Motor neuron (in vitro differentiated cells): ENCODE data around the gene UGT1A10. TPM values are rescaled to one million over a fixed set of nuclear protein-coding genes. Genes with fewer than 3 reads are reported as not detected.
"Not testable (repeated sequence)": the region's sequence is repeated elsewhere in the genome, so short reads cannot be mapped to it uniquely, and the experiment has no call there.

Experiments
- ATAC-seq, 8 experiments: fragments of 200-7000 bp; cut with Tn5 transposase; replicated peaks in 6 of 8; 2 replicates each; pipeline ENCODE4 v1.8.0; 2021; ENCODE audit warnings: mild to moderate bottlenecking in 8 of 8, moderate library complexity in 8 of 8
- H3K27ac ChIP-seq, 2 donors: fragments of 250-450 bp; sonication (Bioruptor Pico); 2 replicates each; pipeline ENCODE4 v1.9.0; 2021; ENCODE audit warnings: antibody characterized with exemption in 2 of 2, mild to moderate bottlenecking in 2 of 2, moderate library complexity in 1 of 2
- H3K4me1 ChIP-seq, 2 donors: fragments of 250-450 bp; sonication (Bioruptor Pico); replicated peaks in 1 of 2; 2 replicates each; pipeline ENCODE4 v1.6.1; 2021; ENCODE audit warnings: antibody characterized with exemption in 2 of 2, mild to moderate bottlenecking in 2 of 2, moderate library complexity in 1 of 2
- H3K4me3 ChIP-seq, 5 donors: fragments of 250-450 bp; sonication (Bioruptor Pico); 2 replicates each; pipeline ENCODE4 v1.9.0; 2021; ENCODE audit warnings: antibody characterized with exemption in 5 of 5, mild to moderate bottlenecking in 5 of 5, moderate library complexity in 4 of 5
- WGBS, 10 experiments: fragments of 450-650 bp; shearing (Covaris generic); methylation state at CpG; one replicate each; pipeline ENCODE4 v1.0.0; 2022; 5-methylcytosine and 5-hydroxymethylcytosine counted together
- in situ Hi-C, 9 experiments: fragments of 400-800 bp; cut with MboI; loops; one replicate each; pipeline ENCODE4 v1.15.0; 2021; ENCODE audit warnings: low sequenced_read_pairs in 9 of 9, low pct_unique_long_range_greater_than_20kb in 2 of 9; ENCODE audit not compliant: unreplicated experiment in 9 of 9
- total RNA-seq, 8 experiments: library from RNA; unstranded; fragments of 300-600 nt; gene quantifications; 2 replicates each; pipeline versions ENCODE4 v1.2.3 to v1.2.4, GENCODE V29; 2022

Gene UGT1A10
- total RNA-seq, 8 experiments from 2014 or later: 0.14 to 11.1 (median 0.40) TPM; not detected in 3

DNA sequence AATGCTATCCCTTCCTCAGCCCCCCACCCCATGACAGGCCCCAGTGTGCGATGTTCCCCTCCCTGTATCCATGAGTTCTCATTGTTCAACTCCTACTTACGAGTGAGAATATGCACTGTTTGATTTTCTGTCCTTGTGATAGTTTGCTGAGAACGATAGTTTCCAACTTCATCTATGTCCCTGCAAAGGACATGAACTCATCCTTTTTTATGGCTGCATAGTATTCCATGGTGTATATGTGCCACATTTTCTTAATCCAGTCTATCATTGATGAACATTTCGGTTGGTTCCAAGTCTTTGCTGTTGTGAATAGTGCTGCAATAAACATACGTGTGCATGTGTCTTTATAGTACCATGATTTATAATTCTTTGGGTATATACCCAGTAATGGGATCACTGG is 14.4 kb upstream of the UGT1A10 start:
- H3K4me1 ChIP-seq, ATAC-seq, H3K27ac ChIP-seq, in situ Hi-C loops, H3K4me3 ChIP-seq: not testable (repeated sequence)
- WGBS, 10 experiments: 20 to 92% (median 80%) methylated on average over 1 to 2 of the region's 5 CpGs; no CpG with 5 or more reads in 5 of the 10 experiments

DNA sequence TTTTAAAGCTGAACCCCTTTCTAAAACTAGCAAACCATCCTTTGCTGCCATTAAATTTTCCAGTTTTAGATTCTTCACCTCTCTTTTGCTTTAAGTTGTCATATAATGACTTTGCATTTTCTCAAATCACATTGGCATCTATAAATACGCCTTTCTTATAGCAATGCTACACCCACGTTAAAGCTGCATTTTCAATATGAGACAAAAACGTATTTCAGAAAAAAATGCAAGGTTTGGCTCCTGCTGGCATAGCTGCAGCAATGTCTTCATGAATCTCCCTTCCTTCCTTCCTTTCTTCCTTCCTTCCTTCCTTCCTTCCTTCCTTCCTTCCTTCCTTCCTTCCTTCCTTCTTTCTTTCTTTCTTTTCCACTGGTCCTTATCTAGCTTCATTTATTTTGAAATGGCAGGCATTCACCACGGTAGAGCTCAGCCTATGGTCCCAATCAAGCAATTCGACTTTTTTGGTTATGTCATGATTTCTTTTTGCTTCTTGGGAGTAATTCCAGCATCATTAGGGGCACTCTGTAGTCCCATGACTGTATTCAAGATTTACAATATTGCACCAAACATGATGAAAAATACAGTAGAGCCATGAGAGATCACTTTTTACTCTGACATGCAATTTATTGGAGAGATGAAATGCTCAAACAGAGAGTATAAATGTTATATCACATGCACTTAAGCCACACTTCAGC is 8.8 kb upstream of the UGT1A10 start:
- WGBS, 10 experiments: 0 to 90% (median 60%) methylated on average over 1 to 5 of the region's 5 CpGs; no CpG with 5 or more reads in 1 of the 10 experiments
- no peak for ATAC-seq

DNA sequence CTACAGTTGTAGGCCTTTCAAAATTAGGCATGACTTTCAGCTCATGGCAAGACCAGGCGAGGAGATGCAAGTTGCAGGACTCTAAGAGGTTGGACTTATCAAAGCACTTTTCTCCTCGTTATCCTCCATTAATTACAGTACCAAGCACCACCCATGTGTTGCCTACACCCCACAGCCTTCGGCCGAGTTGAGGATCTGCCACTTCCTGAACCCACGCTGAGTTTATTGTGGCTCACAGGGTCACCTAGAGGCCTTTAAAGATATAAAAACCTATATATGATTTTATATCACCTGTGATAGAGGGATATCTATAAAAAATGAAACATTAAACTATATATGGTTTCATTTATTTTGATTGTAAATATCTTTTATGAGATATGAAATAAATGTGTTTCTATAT is 2.6 kb downstream of the UGT1A10 start:
- H3K4me1 ChIP-seq: no peaks in the 10 kb centered on the region
- in situ Hi-C loops: no loop called here

More for the DNA sequence above, 8.8 kb upstream of the UGT1A10 start:
- H3K4me1 ChIP-seq: no peaks in the 10 kb centered on the region
- no peak overlapping the region for H3K27ac ChIP-seq
- in situ Hi-C loops: no loop called here
- H3K4me3 ChIP-seq: no peak overlapping the region

DNA sequence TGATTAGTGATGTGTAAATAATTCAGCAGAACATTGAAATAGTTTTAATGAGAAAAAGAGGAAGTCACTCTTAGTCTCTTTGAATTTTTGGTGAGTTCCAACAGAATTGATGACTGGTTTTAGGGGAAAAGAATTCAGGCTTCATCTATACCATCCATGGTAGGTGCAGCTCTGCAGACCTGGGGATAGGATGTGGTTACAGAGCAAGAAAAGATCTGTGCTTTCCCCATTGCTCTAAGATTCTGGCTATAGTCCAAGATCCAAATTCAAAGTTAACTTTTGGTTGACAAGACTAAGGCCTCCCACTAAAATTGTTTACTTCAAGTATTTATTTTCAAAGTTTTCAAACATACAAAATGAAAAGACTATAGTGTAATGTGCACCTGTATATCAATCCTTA is 3.6 kb downstream of the UGT1A10 start:
- ATAC-seq: no peak

More for the DNA sequence above, 2.6 kb downstream of the UGT1A10 start:
- WGBS, 10 experiments: 0 to 80% (median 44%) methylated on average over 1 to 5 of the region's 5 CpGs; no CpG with 5 or more reads in 4 of the 10 experiments
- peak in 1 of 8 experiments; percentile 17 for ATAC-seq
- no peak overlapping the region for H3K27ac ChIP-seq
- H3K4me3 ChIP-seq: no peak overlapping the region

DNA sequence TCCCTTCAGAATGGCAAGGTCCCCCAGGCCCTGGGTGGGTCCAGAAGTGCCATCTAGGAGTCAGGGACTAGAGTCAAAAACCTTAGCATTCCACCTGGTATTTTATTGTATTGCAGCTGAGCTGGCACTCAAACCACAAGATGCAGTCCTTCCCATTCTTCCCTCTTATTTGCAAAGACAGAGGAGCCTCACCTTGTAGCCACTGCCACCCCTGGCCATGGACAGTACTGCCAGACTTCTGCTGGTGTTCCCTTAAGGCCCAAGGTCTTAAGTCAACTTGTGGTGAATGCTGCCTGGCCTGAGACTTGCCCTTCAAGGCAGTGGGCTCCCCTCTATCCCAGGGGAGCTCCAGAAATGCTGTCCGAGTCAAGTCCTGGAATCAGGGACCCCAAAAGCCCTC is 6.9 kb downstream of the UGT1A10 start:
- in situ Hi-C loops: no loop called here
- Histone ChIP-seq H3K4me3 (no peak overlapping the region), H3K4me1 (no peaks in the 10 kb centered on the region), H3K27ac (no peak overlapping the region)
- 80 to 88% methylated on average over 1 of the region's 1 CpG; no CpG with 5 or more reads in 8 of the 10 experiments for WGBS, 10 experiments
- ATAC-seq: peak in 3 of 8 experiments; percentile 41 to 50 (median 45)

More for the DNA sequence above, 3.6 kb downstream of the UGT1A10 start:
- H3K27ac ChIP-seq: no peak overlapping the region
- no peak overlapping the region for H3K4me3 ChIP-seq
- in situ Hi-C loops: no loop called here
- no peaks in the 10 kb centered on the region for H3K4me1 ChIP-seq

DNA sequence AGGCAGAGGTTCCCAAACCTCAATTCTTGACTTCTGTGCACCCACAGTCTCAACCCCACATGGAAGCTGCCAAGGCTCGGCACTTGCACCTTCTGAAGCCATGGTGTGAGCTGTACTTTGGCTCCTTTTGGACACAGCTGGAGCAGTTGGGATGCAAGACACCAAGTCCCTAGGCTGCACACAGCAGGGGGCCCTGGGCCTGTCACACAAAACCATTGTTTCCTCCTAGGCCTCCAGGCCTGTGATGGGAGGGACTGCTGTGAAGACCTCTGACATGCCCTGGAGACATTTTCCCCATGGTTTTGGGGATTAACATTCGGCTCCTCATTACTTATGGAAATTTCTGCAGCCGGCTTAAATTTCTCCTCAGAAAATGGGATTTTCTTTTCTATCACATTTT is 9.8 kb downstream of the UGT1A10 start:
- WGBS, 10 experiments: 38 to 100% (median 73%) methylated on average over 1 to 2 of the region's 3 CpGs; no CpG with 5 or more reads in 1 of the 10 experiments
- H3K27ac ChIP-seq, ATAC-seq, H3K4me1 ChIP-seq, H3K4me3 ChIP-seq, in situ Hi-C loops: not testable (repeated sequence)

DNA sequence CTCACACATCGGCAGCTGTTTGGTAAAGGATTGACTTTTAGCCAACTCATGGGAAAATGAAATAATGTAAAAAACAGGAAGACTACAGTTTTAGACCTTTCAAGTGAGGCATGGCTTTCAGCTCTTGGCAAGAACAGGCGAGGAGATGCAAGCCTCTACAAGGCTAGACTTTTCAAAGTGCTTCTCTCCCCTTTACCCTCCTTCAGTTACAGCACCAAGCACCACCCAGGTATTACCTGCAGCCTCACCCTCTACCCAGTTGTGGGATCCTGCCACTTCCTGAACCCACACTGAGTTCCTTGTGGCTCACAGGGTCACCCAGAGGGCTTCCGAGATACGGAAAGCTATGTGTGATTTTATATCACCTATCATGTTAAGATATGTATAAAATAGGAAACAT is 14.7 kb downstream of the UGT1A10 start:
- Histone ChIP-seq H3K4me1 (no peaks in the 10 kb centered on the region), H3K27ac (no peak overlapping the region), H3K4me3 (no peak overlapping the region)
- WGBS, 10 experiments: 40 to 92% (median 83%) methylated on average over 1 to 4 of the region's 4 CpGs; no CpG with 5 or more reads in 1 of the 10 experiments
- ATAC-seq: no peak
- in situ Hi-C loops: no loop called here

DNA sequence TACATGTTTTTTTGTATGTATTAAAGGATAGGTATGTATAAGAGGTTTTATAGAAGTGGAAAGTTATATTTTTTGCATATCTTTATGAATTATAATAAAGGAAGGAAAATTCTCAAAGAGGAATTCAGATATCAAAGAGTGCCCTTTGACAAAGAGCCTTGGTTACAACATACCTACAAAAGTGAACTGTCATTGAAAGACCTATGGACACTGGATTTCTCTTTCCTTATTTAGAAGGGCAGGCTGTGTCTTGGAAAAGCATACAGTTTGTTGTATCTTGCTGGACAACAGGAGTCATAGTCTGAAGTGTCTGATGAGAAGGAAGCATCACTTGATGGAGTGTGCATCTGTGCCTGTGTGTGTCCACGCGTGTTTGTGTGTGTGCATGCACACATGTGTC is 15.2 kb downstream of the UGT1A10 start:
- Histone ChIP-seq H3K27ac (no peak overlapping the region), H3K4me3 (no peak overlapping the region), H3K4me1 (no peaks in the 10 kb centered on the region)
- in situ Hi-C loops: no loop called here
- 88 to 100% (median 100%) methylated on average over 2 of the region's 2 CpGs; no CpG with 5 or more reads in 4 of the 10 experiments for WGBS, 10 experiments
- ATAC-seq: no peak

DNA sequence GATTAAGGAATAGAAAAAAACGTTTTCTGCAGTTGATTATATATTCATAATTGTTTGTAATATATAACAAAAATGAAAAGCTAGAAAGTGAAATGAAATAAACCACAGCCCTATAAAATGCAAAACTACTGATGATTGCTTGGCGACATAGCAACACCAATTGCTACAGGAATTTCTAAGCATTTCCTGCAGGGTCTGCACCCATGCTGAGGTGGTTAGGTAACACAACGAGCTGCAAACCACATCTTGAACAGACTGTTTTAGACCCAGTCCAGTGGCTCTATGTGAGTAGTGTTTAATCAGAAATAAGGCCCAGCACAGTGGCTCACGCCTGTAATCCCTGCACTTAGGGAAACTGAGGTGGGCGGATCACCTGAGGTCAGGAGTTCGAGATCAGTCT is 18.3 kb downstream of the UGT1A10 start:
- in situ Hi-C loops: no loop called here
- Histone ChIP-seq H3K4me1 (no peaks in the 10 kb centered on the region), H3K4me3 (no peak overlapping the region), H3K27ac (no peak overlapping the region)
- 34 to 100% (median 69%) methylated on average over 1 to 6 of the region's 6 CpGs; no CpG with 5 or more reads in 1 of the 10 experiments for WGBS, 10 experiments
- ATAC-seq: no peak

DNA sequence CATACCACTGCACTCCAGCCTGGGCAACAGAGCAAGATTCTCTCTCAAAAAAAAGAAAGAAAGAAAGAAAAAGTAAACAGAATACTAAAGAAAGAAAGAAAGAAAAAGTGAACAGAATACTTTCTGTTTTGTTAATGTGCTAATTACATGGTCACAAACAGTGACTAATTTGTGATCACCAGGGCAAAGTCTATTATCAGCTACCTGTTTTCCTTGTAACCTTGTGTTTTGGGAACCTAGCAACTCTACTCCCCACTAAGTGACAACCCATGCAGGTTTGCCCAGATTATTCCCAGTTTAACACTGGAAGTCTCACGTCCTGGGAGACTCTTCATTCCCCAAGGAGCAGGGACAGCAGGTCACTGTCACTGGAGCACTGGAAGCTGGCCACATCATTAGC is 18.8 kb downstream of the UGT1A10 start:
- 50 to 100% (median 60%) methylated on average over 1 of the region's 1 CpG; no CpG with 5 or more reads in 3 of the 10 experiments for WGBS, 10 experiments
- in situ Hi-C loops: no loop called here
- H3K4me1 ChIP-seq: no peaks in the 10 kb centered on the region

DNA sequence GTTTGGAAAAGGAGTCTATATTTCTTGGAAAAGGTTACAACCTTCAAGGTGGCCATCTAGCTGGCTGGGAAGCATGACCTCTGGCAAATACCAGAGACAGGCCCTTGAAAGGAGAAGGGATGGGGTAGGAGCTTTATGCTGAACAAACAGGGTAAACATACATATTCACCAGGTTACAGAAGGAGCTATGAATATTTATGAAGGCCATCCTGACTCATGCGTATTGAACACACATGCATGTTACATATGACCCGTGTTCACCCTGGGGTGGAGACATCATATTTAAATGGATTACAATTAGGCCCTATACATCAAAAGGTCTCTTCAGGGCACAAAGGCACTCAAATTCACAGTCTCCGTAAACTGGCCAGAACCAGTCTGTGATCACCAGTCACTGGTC is 19.7 kb downstream of the UGT1A10 start:
- in situ Hi-C loops, H3K4me1 ChIP-seq, H3K27ac ChIP-seq, H3K4me3 ChIP-seq: not testable (repeated sequence)
- ATAC-seq: peak in 6 of 8 experiments; percentile 32 to 99 (median 74)
- 80 to 100% methylated on average over 1 of the region's 3 CpGs; no CpG with 5 or more reads in 8 of the 10 experiments for WGBS, 10 experiments

More for the DNA sequence above, 18.8 kb downstream of the UGT1A10 start:
- H3K27ac ChIP-seq: no peak overlapping the region
- H3K4me3 ChIP-seq: no peak overlapping the region
- no peak for ATAC-seq

DNA sequence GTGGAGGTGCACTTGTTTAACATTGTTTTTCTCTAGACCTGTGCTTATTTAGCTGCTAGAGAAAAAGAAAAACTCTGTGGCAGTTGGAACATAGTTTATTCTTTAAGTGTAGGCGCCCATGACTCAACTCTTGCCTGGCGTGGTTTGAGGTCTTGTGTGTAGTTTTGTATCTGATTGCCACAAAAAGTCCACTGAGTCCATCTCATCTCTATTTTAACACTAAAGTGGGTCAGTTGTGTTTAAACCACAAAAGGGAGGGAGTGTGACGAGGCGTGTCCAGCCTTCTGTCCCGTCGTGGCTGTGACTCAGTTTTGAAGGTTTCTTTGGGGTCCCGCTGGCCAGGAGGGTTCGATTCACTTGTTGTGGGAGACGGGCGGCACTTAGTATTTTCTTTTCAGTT is 20.2 kb downstream of the UGT1A10 start:
- H3K4me1 ChIP-seq: no peaks in the 10 kb centered on the region
- no peak overlapping the region for H3K4me3 ChIP-seq
- in situ Hi-C loops: no loop called here
- 60 to 86% (median 67%) methylated on average over 2 to 7 of the region's 10 CpGs; no CpG with 5 or more reads in 3 of the 10 experiments for WGBS, 10 experiments
- ATAC-seq: no peak
- no peak overlapping the region for H3K27ac ChIP-seq

DNA sequence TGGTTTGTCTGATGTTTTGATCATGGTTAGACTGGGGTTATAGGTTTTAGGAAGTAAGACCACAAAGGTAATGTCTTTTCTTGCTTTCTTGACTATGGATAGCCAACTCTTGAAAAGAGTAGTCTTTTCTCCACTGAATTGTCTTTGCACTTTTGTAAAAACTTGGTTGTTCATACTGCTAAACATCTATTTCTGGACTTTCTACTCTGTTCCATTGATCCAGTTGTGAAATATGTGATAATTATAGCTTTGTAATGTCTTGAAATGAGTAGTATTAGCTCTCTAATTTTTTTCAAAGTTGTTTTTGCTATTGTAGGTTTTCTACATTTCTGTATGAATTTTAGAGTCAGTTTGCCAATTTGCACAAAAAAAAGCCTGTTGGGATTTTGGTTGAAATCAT is 22.4 kb downstream of the UGT1A10 start:
- Histone ChIP-seq H3K4me3 (no peak overlapping the region), H3K4me1 (no peaks in the 10 kb centered on the region), H3K27ac (no peak overlapping the region)
- ATAC-seq: no peak
- in situ Hi-C loops: no loop called here

DNA sequence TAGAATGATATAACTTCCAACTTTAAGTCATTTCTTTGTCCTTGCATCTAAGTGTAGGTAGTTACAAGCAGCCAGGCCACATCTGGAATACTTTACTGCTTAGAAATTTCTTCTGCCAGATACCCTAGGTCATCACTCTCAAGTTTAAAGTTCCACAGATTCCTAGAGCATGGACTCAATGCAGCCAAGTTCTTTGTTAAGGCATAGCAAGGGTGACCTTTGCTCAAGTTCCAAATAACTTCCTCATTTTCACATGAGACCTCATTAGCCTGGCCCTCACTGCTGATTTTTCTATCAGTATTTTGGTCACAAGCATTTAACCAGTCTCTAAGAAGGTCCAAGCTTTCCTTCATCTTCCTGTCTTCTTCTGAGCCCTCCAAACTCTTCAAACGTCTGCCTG is 27.7 kb downstream of the UGT1A10 start:
- WGBS, 10 experiments: 0 to 71% (median 20%) methylated on average over 1 of the region's 1 CpG; no CpG with 5 or more reads in 3 of the 10 experiments
- Histone ChIP-seq H3K27ac (no peak overlapping the region), H3K4me3 (no peak overlapping the region), H3K4me1 (no peaks in the 10 kb centered on the region)
- in situ Hi-C loops: no loop called here
- ATAC-seq: no peak
